Neural cell (in vitro differentiated cells): ENCODE measurements around the gene GLRA1.

ENCODE experiments used
- EP300 ChIP-seq: fragments of 450-650 bp; conservative IDR thresholded peaks from 2 replicates; pipeline ENCODE4 v1.6.1; 2014; ENCODE audit warnings: antibody characterized with exemption, mild to moderate bottlenecking, moderate library complexity; ENCODE audit not compliant: poor library complexity, severe bottlenecking
- TF ChIP-seq, protein P1 (sequence below): fragments of 450-650 bp; IDR thresholded peaks from 2 replicates; pipeline ENCODE4 v1.5.1; 2014; ENCODE audit warnings: antibody characterized with exemption, mild to moderate bottlenecking, moderate library complexity; ENCODE audit not compliant: poor library complexity, severe bottlenecking

DNA sequence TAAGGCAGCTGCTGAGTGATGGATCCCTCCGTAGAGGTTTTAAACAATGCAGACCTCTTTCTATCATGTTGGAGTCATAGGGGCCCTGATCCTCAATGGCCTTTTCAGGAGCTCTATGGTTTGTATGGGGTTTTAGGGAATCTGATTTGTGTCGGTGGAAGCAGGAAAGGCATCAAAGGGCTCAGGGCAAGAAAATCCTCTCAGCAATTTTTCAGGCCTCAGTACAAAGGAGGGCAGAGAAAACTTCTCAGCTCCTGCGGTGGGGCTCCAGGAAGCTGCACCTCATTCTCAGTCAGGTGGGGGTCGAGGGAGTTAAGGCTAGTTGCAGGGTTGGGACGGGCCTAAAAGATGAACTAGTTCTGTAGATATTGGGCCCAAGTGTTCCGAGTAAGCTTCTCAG is 35.0 kb downstream of the GLRA1 start:
- TF ChIP-seq, protein P1, sequence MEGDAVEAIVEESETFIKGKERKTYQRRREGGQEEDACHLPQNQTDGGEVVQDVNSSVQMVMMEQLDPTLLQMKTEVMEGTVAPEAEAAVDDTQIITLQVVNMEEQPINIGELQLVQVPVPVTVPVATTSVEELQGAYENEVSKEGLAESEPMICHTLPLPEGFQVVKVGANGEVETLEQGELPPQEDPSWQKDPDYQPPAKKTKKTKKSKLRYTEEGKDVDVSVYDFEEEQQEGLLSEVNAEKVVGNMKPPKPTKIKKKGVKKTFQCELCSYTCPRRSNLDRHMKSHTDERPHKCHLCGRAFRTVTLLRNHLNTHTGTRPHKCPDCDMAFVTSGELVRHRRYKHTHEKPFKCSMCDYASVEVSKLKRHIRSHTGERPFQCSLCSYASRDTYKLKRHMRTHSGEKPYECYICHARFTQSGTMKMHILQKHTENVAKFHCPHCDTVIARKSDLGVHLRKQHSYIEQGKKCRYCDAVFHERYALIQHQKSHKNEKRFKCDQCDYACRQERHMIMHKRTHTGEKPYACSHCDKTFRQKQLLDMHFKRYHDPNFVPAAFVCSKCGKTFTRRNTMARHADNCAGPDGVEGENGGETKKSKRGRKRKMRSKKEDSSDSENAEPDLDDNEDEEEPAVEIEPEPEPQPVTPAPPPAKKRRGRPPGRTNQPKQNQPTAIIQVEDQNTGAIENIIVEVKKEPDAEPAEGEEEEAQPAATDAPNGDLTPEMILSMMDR, result no peak
- no peak for TF ChIP-seq EP300
